H9 (cell line): ENCODE measurements around the gene KLHL22. TPM values are rescaled to one million over a fixed set of nuclear protein-coding genes. Genes with fewer than 3 reads are reported as not detected.
A peak's percentile ranks its signal among the peaks of the same experiment; 100 is the strongest.
"Not testable (repeated sequence)": the region's sequence is repeated elsewhere in the genome, so short reads cannot be mapped to it uniquely, and the experiment has no call there.

Source experiments
- DNase-seq: peaks from one replicate; pipeline ENCODE4 v3.0.0-alpha.2; 2017
- H2AFZ ChIP-seq: one replicate; pipeline ENCODE4 v1.6.1; 2013; ENCODE audit warnings: mild to moderate bottlenecking, low read length, control low read depth, moderate library complexity
- H2AK5ac ChIP-seq: 2 replicates; pipeline ENCODE4 v1.6.1; 2013; ENCODE audit warnings: low read length, control low read depth, mixed read lengths; ENCODE audit not compliant: insufficient read length
- H2BK120ac ChIP-seq: one replicate; pipeline ENCODE4 v1.6.1; 2013; ENCODE audit warnings: low read depth, mild to moderate bottlenecking, low read length, control low read depth, inconsistent platforms; ENCODE audit not compliant: poor library complexity, severe bottlenecking
- H2BK12ac ChIP-seq: 2 replicates; pipeline ENCODE4 v1.6.1; 2013; ENCODE audit warnings: low read length, control low read depth, mixed read lengths, low read depth; ENCODE audit not compliant: insufficient read length
- H2BK15ac ChIP-seq: 2 replicates; pipeline ENCODE4 v1.6.1; 2013; ENCODE audit warnings: low read depth, low read length, control low read depth
- H2BK20ac ChIP-seq: one replicate; pipeline ENCODE4 v1.6.1; 2013; ENCODE audit warnings: low read depth, mild to moderate bottlenecking, low read length, control low read depth, inconsistent platforms; ENCODE audit not compliant: poor library complexity, severe bottlenecking
- H2BK5ac ChIP-seq: 2 replicates; pipeline ENCODE4 v1.6.1; 2013; ENCODE audit warnings: low read length, control low read depth, mixed read lengths; ENCODE audit not compliant: insufficient read length
- H3K14ac ChIP-seq: 2 replicates; pipeline ENCODE4 v1.6.1; 2013; ENCODE audit warnings: low read length, control low read depth; ENCODE audit not compliant: insufficient read depth
- H3K18ac ChIP-seq: 2 replicates; pipeline ENCODE4 v1.6.1; 2013; ENCODE audit warnings: low read depth, mild to moderate bottlenecking, mixed read lengths, low read length, control low read depth; ENCODE audit not compliant: insufficient read length
- H3K23ac ChIP-seq: 2 replicates; pipeline ENCODE4 v1.6.1; 2013; ENCODE audit warnings: low read length, control low read depth, mixed read lengths, low read depth; ENCODE audit not compliant: insufficient read length
- H3K23me2 ChIP-seq: 2 replicates; pipeline ENCODE4 v1.6.1; 2013; ENCODE audit warnings: low read depth, mild to moderate bottlenecking, mixed read lengths, low read length, control low read depth; ENCODE audit not compliant: insufficient read length, poor library complexity, severe bottlenecking
- H3K27ac ChIP-seq: 2 replicates; pipeline ENCODE4 v1.5.1; 2013; ENCODE audit warnings: low read length, control low read depth, mixed read lengths, low read depth; ENCODE audit not compliant: insufficient read length
- H3K27me3 ChIP-seq: 2 replicates; pipeline ENCODE4 v1.6.1; 2013; ENCODE audit warnings: low read length, control low read depth, inconsistent platforms; ENCODE audit not compliant: insufficient read depth
- H3K4ac ChIP-seq: 2 replicates; pipeline ENCODE4 v1.6.1; 2013; ENCODE audit warnings: low read depth, mild to moderate bottlenecking, control low read depth, inconsistent platforms, low read length, moderate library complexity
- H3K4me1 ChIP-seq: 2 replicates; pipeline ENCODE4 v1.6.1; 2013; ENCODE audit warnings: low read length, control low read depth, inconsistent platforms; ENCODE audit not compliant: insufficient read depth
- H3K4me2 ChIP-seq: 2 replicates; pipeline ENCODE4 v1.6.1; 2013; ENCODE audit warnings: low read length, control low read depth, mixed read lengths; ENCODE audit not compliant: insufficient read length, insufficient read depth
- H3K56ac ChIP-seq: 2 replicates; pipeline ENCODE4 v1.6.1; 2013; ENCODE audit warnings: low read depth, mild to moderate bottlenecking, mixed read lengths, low read length, control low read depth; ENCODE audit not compliant: insufficient read length
- H3K79me1 ChIP-seq: 2 replicates; pipeline ENCODE4 v1.6.1; 2013; ENCODE audit warnings: low read depth, mild to moderate bottlenecking, moderate library complexity, low read length, control low read depth, inconsistent platforms; ENCODE audit not compliant: insufficient read depth, poor library complexity, severe bottlenecking
- H3K79me2 ChIP-seq: 2 replicates; pipeline ENCODE4 v1.6.1; 2013; ENCODE audit warnings: low read length, control low read depth, inconsistent platforms; ENCODE audit not compliant: insufficient read depth
- H3K9ac ChIP-seq: 2 replicates; pipeline ENCODE4 v1.6.1; 2013; ENCODE audit warnings: low read length, control low read depth, mixed read lengths; ENCODE audit not compliant: insufficient read length; ENCODE audit errors: extremely low read depth
- H3K9me3 ChIP-seq: one replicate; pipeline ENCODE4 v1.6.1; 2013; ENCODE audit warnings: low read depth, low read length, inconsistent platforms; ENCODE audit not compliant: control insufficient read depth
- H3T11ph ChIP-seq: one replicate; pipeline ENCODE4 v1.6.1; 2013; ENCODE audit warnings: mild to moderate bottlenecking, low read length, control low read depth, inconsistent platforms
- H4K20me1 ChIP-seq: one replicate; pipeline ENCODE4 v1.6.1; 2013; ENCODE audit not compliant: control insufficient read depth, insufficient read length, insufficient read depth
- H4K5ac ChIP-seq: 2 replicates; pipeline ENCODE4 v1.6.1; 2013; ENCODE audit warnings: low read depth, mild to moderate bottlenecking, mixed read lengths, low read length, control low read depth; ENCODE audit not compliant: insufficient read length
- H4K8ac ChIP-seq: replicated peaks from 2 replicates; pipeline ENCODE4 v1.6.1; 2013; ENCODE audit warnings: low read length, control low read depth, mixed read lengths, low read depth; ENCODE audit not compliant: insufficient read length
- H4K91ac ChIP-seq: 2 replicates; pipeline ENCODE4 v1.6.1; 2013; ENCODE audit warnings: low read depth, mild to moderate bottlenecking, moderate library complexity, mixed read lengths, low read length, control low read depth; ENCODE audit not compliant: insufficient read length
- H3K27ac Mint-ChIP-seq, 3 experiments: 2 replicates in 2 of 3; 3 replicates in 1 of 3; pipeline ENCODE4 v1.8.0; 2020 to 2021; ENCODE audit warnings: mixed read lengths in 3 of 3, mild to moderate bottlenecking in 1 of 3, moderate library complexity in 1 of 3
- H3K27me3 Mint-ChIP-seq: 2 replicates; pipeline ENCODE4 v1.8.0; 2021; ENCODE audit warnings: low read depth, mild to moderate bottlenecking, moderate library complexity, mixed read lengths
- H3K36me3 Mint-ChIP-seq, 3 experiments: 2 replicates in 2 of 3; 3 replicates in 1 of 3; pipeline ENCODE4 v1.8.0; 2020 to 2021; ENCODE audit warnings: low read depth in 3 of 3, mixed read lengths in 3 of 3; ENCODE audit not compliant: insufficient read depth in 1 of 3
- H3K4me1 Mint-ChIP-seq, 2 experiments: 2 replicates each; pipeline ENCODE4 v1.8.0; 2020; ENCODE audit warnings: mixed read lengths in 2 of 2
- H3K4me3 Mint-ChIP-seq, 2 experiments: 2 replicates in 1 of 2; 3 replicates in 1 of 2; pipeline ENCODE4 v1.8.0; 2020 to 2021; ENCODE audit warnings: mild to moderate bottlenecking in 2 of 2, mixed read lengths in 2 of 2, moderate library complexity in 1 of 2
- H3K9me3 Mint-ChIP-seq, 2 experiments: 2 replicates in 1 of 2; 3 replicates in 1 of 2; pipeline ENCODE4 v1.8.0; 2020; ENCODE audit warnings: mild to moderate bottlenecking in 2 of 2, mixed read lengths in 2 of 2, moderate library complexity in 1 of 2
- WGBS: extraction: QIAGEN DNeasy Blood & Tissue Kit; methylation state at CpG from one replicate; pipeline ENCODE4 v1.1.7; 2013; ENCODE audit warnings: missing lambda C conversion rate, low lambda C conversion rate, mixed read lengths; ENCODE audit not compliant: insufficient read length; ENCODE audit errors: extremely low coverage; 5-methylcytosine and 5-hydroxymethylcytosine counted together
- total RNA-seq: library from RNA; stranded (reverse); gene quantifications from 2 replicates; pipeline ENCODE4 v1.2.1, GENCODE V29; 2021
- TF ChIP-seq, protein P1 (sequence below): fragments of 200-600 bp; sonication (generic); conservative IDR thresholded peaks from 3 replicates; pipeline ENCODE4 v1.8.0; 2021; ENCODE audit warnings: antibody characterized with exemption, mild to moderate bottlenecking

The KLHL22 gene
- total RNA-seq, 1 experiment from 2014 or later: 11.9 TPM

DNA sequence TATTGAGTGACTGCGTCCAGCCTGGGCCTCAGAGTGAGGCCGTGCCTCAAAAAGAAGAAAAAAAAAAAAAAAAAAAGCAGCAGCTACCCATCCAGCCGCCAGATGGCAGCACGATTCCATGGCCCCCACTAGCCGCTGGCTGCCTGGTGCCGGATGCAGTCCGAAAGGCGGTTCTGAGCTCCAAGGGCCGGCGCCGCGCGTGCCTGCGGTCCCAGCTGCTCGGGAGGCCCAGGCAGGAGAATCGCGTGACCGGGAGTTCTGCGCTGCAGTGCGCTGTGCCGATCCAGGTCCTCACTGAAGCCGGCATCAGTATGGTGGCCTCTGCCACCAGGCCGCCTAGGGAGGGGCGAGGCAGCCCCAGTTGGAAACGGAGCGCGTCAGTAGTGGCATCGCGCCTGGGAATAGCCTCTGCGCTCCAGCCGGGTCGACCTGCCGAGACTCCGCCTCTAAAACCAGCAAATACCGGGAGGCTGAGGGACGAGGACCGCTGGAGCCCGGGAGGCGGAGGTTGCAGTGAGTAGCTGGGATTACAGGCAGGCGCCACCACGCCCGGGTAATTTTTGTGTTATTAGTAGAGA is 77.3 kb downstream of the KLHL22 start:
- TF ChIP-seq, protein P1, sequence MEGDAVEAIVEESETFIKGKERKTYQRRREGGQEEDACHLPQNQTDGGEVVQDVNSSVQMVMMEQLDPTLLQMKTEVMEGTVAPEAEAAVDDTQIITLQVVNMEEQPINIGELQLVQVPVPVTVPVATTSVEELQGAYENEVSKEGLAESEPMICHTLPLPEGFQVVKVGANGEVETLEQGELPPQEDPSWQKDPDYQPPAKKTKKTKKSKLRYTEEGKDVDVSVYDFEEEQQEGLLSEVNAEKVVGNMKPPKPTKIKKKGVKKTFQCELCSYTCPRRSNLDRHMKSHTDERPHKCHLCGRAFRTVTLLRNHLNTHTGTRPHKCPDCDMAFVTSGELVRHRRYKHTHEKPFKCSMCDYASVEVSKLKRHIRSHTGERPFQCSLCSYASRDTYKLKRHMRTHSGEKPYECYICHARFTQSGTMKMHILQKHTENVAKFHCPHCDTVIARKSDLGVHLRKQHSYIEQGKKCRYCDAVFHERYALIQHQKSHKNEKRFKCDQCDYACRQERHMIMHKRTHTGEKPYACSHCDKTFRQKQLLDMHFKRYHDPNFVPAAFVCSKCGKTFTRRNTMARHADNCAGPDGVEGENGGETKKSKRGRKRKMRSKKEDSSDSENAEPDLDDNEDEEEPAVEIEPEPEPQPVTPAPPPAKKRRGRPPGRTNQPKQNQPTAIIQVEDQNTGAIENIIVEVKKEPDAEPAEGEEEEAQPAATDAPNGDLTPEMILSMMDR: peak; percentile 93

DNA sequence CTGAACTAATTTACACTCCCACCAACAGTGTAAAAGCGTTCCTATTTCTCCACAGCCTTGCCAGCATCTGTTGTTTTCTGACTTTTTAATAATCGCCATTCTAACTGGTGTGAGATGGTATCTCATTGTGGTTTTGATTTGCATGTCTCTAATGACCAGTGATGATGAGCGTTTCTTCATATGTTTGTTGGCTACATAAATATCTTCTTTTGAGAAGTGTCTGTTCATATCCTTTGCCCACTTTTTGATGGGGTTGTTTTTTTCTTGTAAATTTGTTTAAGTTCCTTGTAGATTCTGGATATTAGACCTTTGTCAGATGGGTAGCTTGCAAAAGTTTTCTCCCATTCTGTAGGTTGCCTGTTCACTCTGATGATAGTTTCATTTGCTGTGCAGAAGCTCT is 79.9 kb downstream of the KLHL22 start:
- not testable (repeated sequence) for H2BK120ac ChIP-seq, H3K18ac ChIP-seq, DNase-seq, H3T11ph ChIP-seq, H4K5ac ChIP-seq, H4K91ac ChIP-seq, H2BK12ac ChIP-seq, H2AFZ ChIP-seq, H3K27ac ChIP-seq, H3K14ac ChIP-seq, H3K4ac ChIP-seq, H3K4me1 ChIP-seq, H3K9me3 Mint-ChIP-seq, H4K20me1 ChIP-seq, H3K27ac Mint-ChIP-seq, H3K56ac ChIP-seq, H3K9ac ChIP-seq, H4K8ac ChIP-seq, H3K4me2 ChIP-seq, H3K4me3 Mint-ChIP-seq, H3K4me1 Mint-ChIP-seq, H3K27me3 ChIP-seq, H2AK5ac ChIP-seq, H2BK20ac ChIP-seq, H2BK5ac ChIP-seq, H3K23ac ChIP-seq, H3K79me1 ChIP-seq, H3K36me3 Mint-ChIP-seq, H3K9me3 ChIP-seq, H2BK15ac ChIP-seq, H3K79me2 ChIP-seq, H3K23me2 ChIP-seq
- peaks cover 15% of the 10 kb centered on the region for H3K27me3 Mint-ChIP-seq
- no CpG with 5 or more reads among the region's 3 CpGs for WGBS

More for the DNA sequence above, 77.3 kb downstream of the KLHL22 start:
- Histone ChIP-seq H3K14ac (peak overlapping the region; percentile 72; the same call in 1 of the 2 replicates), H2BK120ac (no peak overlapping the region), H3K27me3 (no peaks in the 10 kb centered on the region), H2BK5ac (no peak overlapping the region), H2BK20ac (no peak overlapping the region), H4K5ac (no peak overlapping the region), H3K23me2 (peaks cover 4% of the 10 kb centered on the region), H3K4ac (no peak overlapping the region), H2AFZ (no peak overlapping the region), H4K20me1 (no peaks in the 10 kb centered on the region), H3K79me2 (no peaks in the 10 kb centered on the region), H2AK5ac (no peak overlapping the region), H4K91ac (no peak overlapping the region), H3K79me1 (no peaks in the 10 kb centered on the region), H2BK15ac (no peak overlapping the region), H4K8ac (no peak overlapping the region), H2BK12ac (no peak overlapping the region), H3K18ac (peak overlapping the region; percentile 47), H3K23ac (no peak overlapping the region), H3K4me1 (no peaks in the 10 kb centered on the region), H3K27ac (no peak overlapping the region), H3K9ac (no peak overlapping the region), H3K9me3 (no peaks in the 10 kb centered on the region), H3T11ph (no peak overlapping the region), H3K4me2 (peak overlapping the region; percentile 28), H3K56ac (no peak overlapping the region)
- no CpG with 5 or more reads among the region's 42 CpGs for WGBS
- no peaks in the 10 kb centered on the region for H3K36me3 Mint-ChIP-seq
- H3K27me3 Mint-ChIP-seq: peaks cover 13% of the 10 kb centered on the region
- no peaks in the 10 kb centered on the region for H3K9me3 Mint-ChIP-seq
- H3K4me1 Mint-ChIP-seq: no peaks in the 10 kb centered on the region; a peak in 1 of 4 replicates
- H3K4me3 Mint-ChIP-seq: peak overlapping the region; percentile 50 to 57; a peak in 4 of 5 replicates
- H3K27ac Mint-ChIP-seq: no peak overlapping the region
- peak; percentile 84 for DNase-seq
